Vagina (tissue), 2 donors: ENCODE results near the gene TAOK3.

Experiments
- CTCF ChIP-seq, 3 experiments: fragments of 450-650 bp in 2 of 3; fragments of 200-600 bp in 1 of 3; sonication (generic) in 1 of 3; IDR thresholded peaks; one replicate each; pipeline ENCODE4 v1.5.1; 2017 to 2019; ENCODE audit warnings: antibody characterized with exemption in 3 of 3, mild to moderate bottlenecking in 2 of 3, moderate library complexity in 2 of 3
- POLR2AphosphoS5 ChIP-seq, 2 donors: sonication (generic); formaldehyde crosslinking; IDR thresholded peaks; one replicate each; pipeline ENCODE4 v1.9.0; 2017; ENCODE audit warnings: antibody characterized with exemption in 2 of 2, mild to moderate bottlenecking in 2 of 2, low read depth in 1 of 2; ENCODE audit not compliant: insufficient read depth in 1 of 2

GRCh38 chr12:118259079-118259478 lies 113.6 kb downstream of the TAOK3 start:
- no peak for TF ChIP-seq CTCF (IDR thresholded peaks at IDR 0.05)
- no peak for TF ChIP-seq POLR2AphosphoS5 (IDR thresholded peaks at IDR 0.05; ENCODE audit: insufficient read depth in 1 of 2, low read depth in 1 of 2)
